MM.1S (cell line): ENCODE measurements around the gene ASZ1.
A peak's percentile ranks its signal among the peaks of the same experiment; 100 is the strongest.

Experiments used
- DNase-seq: peaks from one replicate; pipeline ENCODE4 v3.0.0-alpha.2; 2015
- H2AFZ ChIP-seq: fragments of 300-600 bp; sonication (generic); 2 replicates; pipeline ENCODE4 v1.6.0; 2016; ENCODE audit warnings: antibody characterized with exemption, low read length
- H3F3A ChIP-seq: fragments of 300-600 bp; sonication (generic); 2 replicates; pipeline ENCODE4 v1.6.1; 2016; ENCODE audit warnings: mild to moderate bottlenecking, antibody characterized with exemption, low read length, moderate library complexity, mixed read lengths; ENCODE audit not compliant: insufficient read depth
- H3K27ac ChIP-seq: fragments of 300-600 bp; sonication (generic); 2 replicates; pipeline ENCODE4 v1.5.1; 2016; ENCODE audit warnings: mild to moderate bottlenecking, low read length
- H3K27me3 ChIP-seq: fragments of 300-600 bp; sonication (generic); replicated peaks from 2 replicates; pipeline ENCODE4 v1.6.0; 2016; ENCODE audit warnings: low read length; ENCODE audit not compliant: insufficient read depth
- H3K36me3 ChIP-seq: fragments of 300-600 bp; sonication (generic); replicated peaks from 2 replicates; pipeline ENCODE4 v1.6.1; 2016; ENCODE audit warnings: mild to moderate bottlenecking, low read length, mixed read lengths; ENCODE audit not compliant: insufficient read depth
- H3K4me1 ChIP-seq: fragments of 300-600 bp; sonication (generic); 2 replicates; pipeline ENCODE4 v1.6.1; 2016; ENCODE audit warnings: low read length, mixed read lengths
- H3K4me2 ChIP-seq: fragments of 300-600 bp; sonication (generic); 2 replicates; pipeline ENCODE4 v1.6.0; 2016; ENCODE audit warnings: low read depth, low read length
- H3K4me3 ChIP-seq: fragments of 300-600 bp; sonication (generic); 2 replicates; pipeline ENCODE4 v1.5.1; 2016; ENCODE audit warnings: low read length, mixed read lengths
- H3K79me2 ChIP-seq: fragments of 300-600 bp; sonication (generic); 2 replicates; pipeline ENCODE4 v1.6.1; 2016; ENCODE audit warnings: mixed run types, low read length, mixed read lengths
- H3K9ac ChIP-seq: fragments of 300-600 bp; sonication (generic); 2 replicates; pipeline ENCODE4 v1.6.1; 2016; ENCODE audit warnings: low read length, mixed read lengths
- H3K9me2 ChIP-seq: fragments of 300-600 bp; sonication (generic); replicated peaks from 2 replicates; pipeline ENCODE4 v1.6.1; 2016; ENCODE audit warnings: mild to moderate bottlenecking, low read length, mixed read lengths; ENCODE audit not compliant: insufficient read depth
- H3K9me3 ChIP-seq: fragments of 300-600 bp; sonication (generic); replicated peaks from 2 replicates; pipeline ENCODE4 v1.6.1; 2016; ENCODE audit warnings: mild to moderate bottlenecking, low read length, mixed read lengths; ENCODE audit not compliant: insufficient read depth
- H4K20me1 ChIP-seq: fragments of 300-600 bp; sonication (generic); 2 replicates; pipeline ENCODE4 v1.6.1; 2016; ENCODE audit warnings: mild to moderate bottlenecking, low read length, moderate library complexity, mixed read lengths; ENCODE audit not compliant: insufficient read depth
- CTCF ChIP-seq: fragments of 300-600 bp; sonication (generic); IDR thresholded peaks from 2 replicates; pipeline ENCODE4 v1.5.1; 2016; ENCODE audit warnings: antibody characterized with exemption, low read length, mixed read lengths
- EZH2 ChIP-seq: fragments of 300-600 bp; sonication (generic); optimal IDR thresholded peaks from 2 replicates; pipeline ENCODE3; 2017; ENCODE audit warnings: low read depth, mild to moderate bottlenecking, antibody characterized with exemption, low read length, mixed read lengths
- EZH2phosphoT487 ChIP-seq: fragments of 300-600 bp; sonication (generic); IDR thresholded peaks from 2 replicates; pipeline ENCODE4 v1.6.1; 2018; ENCODE audit warnings: antibody characterized with exemption, low read length

The ASZ1 gene

GRCh38 chr7:117402109-117402508 lies 25.2 kb downstream of the ASZ1 start:
- Histone ChIP-seq H3K9me3 (no peaks in the 10 kb centered on the region), H3K79me2 (no peaks in the 10 kb centered on the region), H3K27me3 (no peaks in the 10 kb centered on the region), H3K27ac (no peak overlapping the region), H3K4me2 (no peak overlapping the region), H4K20me1 (no peaks in the 10 kb centered on the region), H3K9ac (no peak overlapping the region), H3F3A (no peaks in the 10 kb centered on the region), H3K4me1 (no peaks in the 10 kb centered on the region), H3K36me3 (no peaks in the 10 kb centered on the region), H2AFZ (no peak overlapping the region), H3K9me2 (no peaks in the 10 kb centered on the region), H3K4me3 (no peak overlapping the region)
- TF ChIP-seq EZH2phosphoT487 (no peak), CTCF (no peak)
- DNase-seq: no peak

GRCh38 chr7:117401293-117402002 lies 25.8 kb downstream of the ASZ1 start:
- no peaks in the 10 kb centered on the region for H3K9me3 ChIP-seq
- no peak overlapping the region for H3K4me2 ChIP-seq
- no peaks in the 10 kb centered on the region for H3K4me1 ChIP-seq
- no peak overlapping the region for H3K9ac ChIP-seq
- no peaks in the 10 kb centered on the region for H3K79me2 ChIP-seq
- no peak for DNase-seq
- H2AFZ ChIP-seq: no peak overlapping the region
- no peaks in the 10 kb centered on the region for H3K27me3 ChIP-seq
- H3F3A ChIP-seq: no peaks in the 10 kb centered on the region
- no peak for TF ChIP-seq EZH2
- TF ChIP-seq CTCF: peak; percentile 31
- no peak for TF ChIP-seq EZH2phosphoT487
- no peaks in the 10 kb centered on the region for H4K20me1 ChIP-seq
- H3K27ac ChIP-seq: no peak overlapping the region
- no peak overlapping the region for H3K4me3 ChIP-seq
- no peaks in the 10 kb centered on the region for H3K36me3 ChIP-seq
- no peaks in the 10 kb centered on the region for H3K9me2 ChIP-seq

GRCh38 chr7:117399820-117400422 lies 27.4 kb downstream of the ASZ1 start:
- no peaks in the 10 kb centered on the region for H3K36me3 ChIP-seq
- H3K9me3 ChIP-seq: no peaks in the 10 kb centered on the region
- no peak for TF ChIP-seq EZH2
- peak; percentile 66 for TF ChIP-seq CTCF
- TF ChIP-seq EZH2phosphoT487: no peak
- H2AFZ ChIP-seq: no peak overlapping the region
- H4K20me1 ChIP-seq: no peaks in the 10 kb centered on the region
- no peaks in the 10 kb centered on the region for H3K4me1 ChIP-seq
- H3K27ac ChIP-seq: no peak overlapping the region
- H3K9me2 ChIP-seq: no peaks in the 10 kb centered on the region
- no peaks in the 10 kb centered on the region for H3K27me3 ChIP-seq
- H3K79me2 ChIP-seq: no peaks in the 10 kb centered on the region
- H3K9ac ChIP-seq: no peak overlapping the region
- no peak overlapping the region for H3K4me3 ChIP-seq
- peak; percentile 38 for DNase-seq
- H3K4me2 ChIP-seq: no peak overlapping the region
- no peaks in the 10 kb centered on the region for H3F3A ChIP-seq
